Caco-2 (cell line): ENCODE measurements around the gene ZNHIT1. TPM values are rescaled to one million over a fixed set of nuclear protein-coding genes. Genes with fewer than 3 reads are reported as not detected.

Experiments
- BruUV-seq: library from RNA; stranded (reverse); fragments of 400-500 nt; replicated peaks from 2 replicates; lab custom pipeline; 2021; lab: Mats Ljungman, UMichigan
- CTCF ChIA-PET: fragments of 300-600 bp; sonication (Branson Sonifier 250); formaldehyde crosslinking; loops from one replicate; lab custom pipeline; 2022; ENCODE audit warnings: antibody characterized with exemption; lab: Charles Lee
- POLR2A ChIA-PET: fragments of 300-600 bp; sonication (Branson Sonifier 250); formaldehyde crosslinking; loops from one replicate; lab custom pipeline; 2022; ENCODE audit warnings: antibody characterized with exemption; lab: Charles Lee
- DNase-seq, 2 experiments: peaks; one replicate each; pipeline versions ENCODE4 v3.0.0 to v3.0.0-alpha.2; 2020 to 2022
- H3K27me3 ChIP-seq: replicated peaks from 2 replicates; pipeline ENCODE4 v1.6.0; 2011; ENCODE audit warnings: low read length; ENCODE audit not compliant: control insufficient read depth, insufficient read depth
- H3K36me3 ChIP-seq: 2 replicates; pipeline ENCODE4 v1.5.1; 2011; ENCODE audit warnings: low read length; ENCODE audit not compliant: control insufficient read depth, insufficient read depth
- H3K4me1 ChIP-seq: fragments of 250-450 bp; sonication (Bioruptor Pico); 2 replicates; pipeline ENCODE4 v1.5.1; 2020; ENCODE audit warnings: mild to moderate bottlenecking
- H3K4me3 ChIP-seq: 2 replicates; pipeline ENCODE4 v1.5.1; 2011; ENCODE audit warnings: low read depth, mild to moderate bottlenecking, control low read depth, low read length
- H3K9me3 ChIP-seq: fragments of 250-450 bp; sonication (Bioruptor Pico); 2 replicates; pipeline ENCODE4 v1.5.1; 2020; ENCODE audit warnings: mild to moderate bottlenecking, moderate library complexity
- H3K27ac Mint-ChIP-seq: one replicate; pipeline ENCODE4 v1.8.0; 2022; ENCODE audit warnings: mixed read lengths; ENCODE audit not compliant: unreplicated experiment
- H3K27me3 Mint-ChIP-seq: one replicate; pipeline ENCODE4 v1.8.0; 2022; ENCODE audit warnings: mixed read lengths; ENCODE audit not compliant: insufficient read depth, unreplicated experiment
- H3K36me3 Mint-ChIP-seq: one replicate; pipeline ENCODE4 v1.8.0; 2022; ENCODE audit warnings: mild to moderate bottlenecking, mixed read lengths; ENCODE audit not compliant: insufficient read depth, unreplicated experiment
- H3K4me1 Mint-ChIP-seq: one replicate; pipeline ENCODE4 v1.8.0; 2022; ENCODE audit warnings: low read depth, mixed read lengths; ENCODE audit not compliant: unreplicated experiment
- H3K4me3 Mint-ChIP-seq: one replicate; pipeline ENCODE4 v1.8.0; 2022; ENCODE audit warnings: mild to moderate bottlenecking, moderate library complexity, mixed read lengths; ENCODE audit not compliant: unreplicated experiment
- H3K9me3 Mint-ChIP-seq: one replicate; pipeline ENCODE4 v1.8.0; 2022; ENCODE audit warnings: mixed read lengths; ENCODE audit not compliant: unreplicated experiment
- intact Hi-C: fragments of 100-400 bp; cut with micrococcal nuclease; formaldehyde crosslinking; loops from one replicate; pipeline ENCODE4 v1.10.0; 2022; ENCODE audit not compliant: unreplicated experiment
- total RNA-seq: library from RNA; stranded (reverse); gene quantifications from 2 replicates; pipeline ENCODE4 v1.2.3, GENCODE V29; 2022
- TF ChIP-seq, protein P1 (sequence below), 2 experiments: fragments of 200-600 bp in 1 of 2; IDR thresholded peaks; 1 replicate in 1 of 2; 2 replicates in 1 of 2; pipeline versions ENCODE4 v1.5.1 to v1.8.0; 2011 to 2022; ENCODE audit warnings: antibody characterized with exemption in 1 of 2, control low read depth in 1 of 2, inconsistent platforms in 1 of 2, low read depth in 1 of 2, low read length in 1 of 2, mild to moderate bottlenecking in 1 of 2, moderate library complexity in 1 of 2; ENCODE audit not compliant: insufficient read depth in 1 of 2, severe bottlenecking in 1 of 2, unreplicated experiment in 1 of 2

The ZNHIT1 gene
- total RNA-seq, 1 experiment from 2014 or later = 64.0 TPM

DNA sequence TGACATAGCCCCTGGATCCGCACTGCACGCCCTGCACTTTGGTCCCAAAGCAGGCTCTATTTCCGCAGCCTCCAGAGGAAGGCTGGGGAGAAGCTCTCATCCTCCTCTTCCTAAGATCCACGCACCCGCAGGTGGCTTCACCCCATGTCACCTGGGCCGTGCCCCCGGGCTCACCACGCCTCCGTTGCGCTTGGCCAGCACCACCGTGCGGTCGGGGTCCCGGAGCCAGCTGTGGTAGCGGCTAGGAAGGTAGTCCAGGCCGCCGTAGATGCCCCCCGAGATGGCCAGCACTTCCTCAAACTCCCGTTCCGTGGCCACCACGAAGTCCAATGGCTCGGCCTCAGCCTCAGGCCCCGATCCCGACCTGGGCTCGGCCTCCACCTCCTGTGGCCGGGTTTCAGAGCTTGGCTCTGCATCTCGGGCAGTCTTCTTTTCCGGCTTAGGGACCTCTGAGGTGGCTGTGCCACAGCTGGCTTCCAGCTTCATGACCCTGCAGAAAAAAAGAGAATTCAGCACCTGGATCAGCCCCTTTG, 43.6 kb upstream of the ZNHIT1 start:
- H3K4me1 Mint-ChIP-seq = peaks cover 24% of the 10 kb centered on the region
- H3K27me3 Mint-ChIP-seq = peaks cover 41% of the 10 kb centered on the region
- H3K4me3 Mint-ChIP-seq = no peak overlapping the region
- H3K4me1 ChIP-seq = peaks cover 26% of the 10 kb centered on the region
- peaks cover 10% of the 10 kb centered on the region for H3K27me3 ChIP-seq
- intact Hi-C loops = no loop called here
- CTCF ChIA-PET = interaction anchor here (0.6 to 1.8 kb wide), 3 partner anchors 18 to 58 kb away, joined by 3 to 11 read pairs (median 9); no protein-coding TSS in a partner anchor
- no peak for DNase-seq
- H3K36me3 Mint-ChIP-seq = no peaks in the 10 kb centered on the region
- no peak overlapping the region for H3K4me3 ChIP-seq
- BruUV-seq = no TSS peak
- no peaks in the 10 kb centered on the region for H3K9me3 ChIP-seq
- H3K9me3 Mint-ChIP-seq = no peaks in the 10 kb centered on the region
- TF ChIP-seq, protein P1, sequence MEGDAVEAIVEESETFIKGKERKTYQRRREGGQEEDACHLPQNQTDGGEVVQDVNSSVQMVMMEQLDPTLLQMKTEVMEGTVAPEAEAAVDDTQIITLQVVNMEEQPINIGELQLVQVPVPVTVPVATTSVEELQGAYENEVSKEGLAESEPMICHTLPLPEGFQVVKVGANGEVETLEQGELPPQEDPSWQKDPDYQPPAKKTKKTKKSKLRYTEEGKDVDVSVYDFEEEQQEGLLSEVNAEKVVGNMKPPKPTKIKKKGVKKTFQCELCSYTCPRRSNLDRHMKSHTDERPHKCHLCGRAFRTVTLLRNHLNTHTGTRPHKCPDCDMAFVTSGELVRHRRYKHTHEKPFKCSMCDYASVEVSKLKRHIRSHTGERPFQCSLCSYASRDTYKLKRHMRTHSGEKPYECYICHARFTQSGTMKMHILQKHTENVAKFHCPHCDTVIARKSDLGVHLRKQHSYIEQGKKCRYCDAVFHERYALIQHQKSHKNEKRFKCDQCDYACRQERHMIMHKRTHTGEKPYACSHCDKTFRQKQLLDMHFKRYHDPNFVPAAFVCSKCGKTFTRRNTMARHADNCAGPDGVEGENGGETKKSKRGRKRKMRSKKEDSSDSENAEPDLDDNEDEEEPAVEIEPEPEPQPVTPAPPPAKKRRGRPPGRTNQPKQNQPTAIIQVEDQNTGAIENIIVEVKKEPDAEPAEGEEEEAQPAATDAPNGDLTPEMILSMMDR (IDR thresholded peaks at IDR 0.05; ENCODE audit: insufficient read depth in 1 of 2, low read depth in 1 of 2, low read length in 1 of 2, severe bottlenecking in 1 of 2, unreplicated experiment in 1 of 2) = no peak
- no peaks in the 10 kb centered on the region for H3K36me3 ChIP-seq
- no peak overlapping the region for H3K27ac Mint-ChIP-seq
- POLR2A ChIA-PET = no interaction called here

DNA sequence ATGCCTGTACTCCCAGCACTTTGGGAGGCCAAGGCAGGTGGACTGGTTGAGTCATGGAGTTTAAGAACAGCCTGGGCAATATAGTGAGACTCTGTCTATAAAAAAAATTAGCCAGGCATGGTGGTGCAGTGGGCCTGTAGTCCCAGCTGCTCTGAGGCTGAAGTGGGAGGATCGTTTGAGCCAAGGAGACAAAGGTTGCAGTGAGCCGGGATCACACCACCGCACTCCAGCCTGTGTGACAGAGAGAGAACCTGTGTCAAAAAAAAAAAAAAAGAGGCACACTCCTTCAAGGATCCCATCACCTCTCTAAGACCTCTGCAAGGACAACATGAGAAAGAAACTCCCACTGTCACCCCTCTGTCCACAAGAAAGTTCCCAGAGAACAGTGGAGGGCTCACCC, 42.3 kb upstream of the ZNHIT1 start:
- H3K4me1 Mint-ChIP-seq = peaks cover 20% of the 10 kb centered on the region
- no peak overlapping the region for H3K4me3 Mint-ChIP-seq
- no TSS peak for BruUV-seq
- peaks cover 7% of the 10 kb centered on the region for H3K27me3 ChIP-seq
- DNase-seq = no peak
- intact Hi-C loops = no loop called here
- H3K4me3 ChIP-seq = no peak overlapping the region
- peaks cover 16% of the 10 kb centered on the region for H3K4me1 ChIP-seq
- no peak overlapping the region for H3K27ac Mint-ChIP-seq
- no peaks in the 10 kb centered on the region for H3K36me3 Mint-ChIP-seq
- H3K36me3 ChIP-seq = no peaks in the 10 kb centered on the region
- H3K9me3 Mint-ChIP-seq = no peaks in the 10 kb centered on the region
- POLR2A ChIA-PET = no interaction called here
- TF ChIP-seq, protein P1 (IDR thresholded peaks at IDR 0.05; ENCODE audit: insufficient read depth in 1 of 2, low read depth in 1 of 2, low read length in 1 of 2, severe bottlenecking in 1 of 2, unreplicated experiment in 1 of 2) = no peak
- CTCF ChIA-PET = interaction anchor here (0.7 kb wide), 2 partner anchors 15 to 1775 kb away, joined by 3 read pairs; no protein-coding TSS in a partner anchor
- no peaks in the 10 kb centered on the region for H3K9me3 ChIP-seq
- H3K27me3 Mint-ChIP-seq = peaks cover 39% of the 10 kb centered on the region

DNA sequence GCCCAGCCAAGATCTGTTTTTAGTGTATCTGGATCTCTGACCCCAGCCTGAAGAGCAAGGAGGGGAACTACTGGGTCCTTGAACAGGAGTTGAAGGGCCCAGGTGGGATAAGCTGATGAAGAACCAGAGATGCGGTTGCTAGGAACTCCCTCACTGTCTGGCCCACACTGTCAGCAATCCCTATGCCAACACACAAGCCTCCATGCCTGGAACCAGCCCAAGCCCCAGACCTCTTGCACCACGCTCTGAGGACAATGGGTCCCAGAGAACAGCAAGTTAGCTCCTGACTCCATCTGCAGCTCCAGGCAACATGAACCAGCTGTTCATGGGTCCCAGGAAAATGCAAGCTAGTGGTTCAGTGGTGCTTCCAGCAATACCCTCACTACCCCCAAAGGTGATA, 40.3 kb upstream of the ZNHIT1 start:
- CTCF ChIA-PET = interaction anchor here (1.1 to 1.4 kb wide), 2 partner anchors 15 to 34 kb away, joined by 3 to 4 read pairs; no protein-coding TSS in a partner anchor
- H3K27ac Mint-ChIP-seq = no peak overlapping the region
- H3K4me1 Mint-ChIP-seq = peaks cover 17% of the 10 kb centered on the region
- peaks cover 30% of the 10 kb centered on the region for H3K27me3 Mint-ChIP-seq
- peaks cover 6% of the 10 kb centered on the region for H3K36me3 Mint-ChIP-seq
- no peak overlapping the region for H3K4me3 Mint-ChIP-seq
- TF ChIP-seq, protein P1 (IDR thresholded peaks at IDR 0.05; ENCODE audit: insufficient read depth in 1 of 2, low read depth in 1 of 2, low read length in 1 of 2, severe bottlenecking in 1 of 2, unreplicated experiment in 1 of 2) = no peak
- intact Hi-C loops = no loop called here
- BruUV-seq = no TSS peak
- H3K4me3 ChIP-seq = no peak overlapping the region
- H3K27me3 ChIP-seq = peaks cover 2% of the 10 kb centered on the region; the same call in 1 of the 2 replicates
- no peak for DNase-seq
- H3K36me3 ChIP-seq = no peaks in the 10 kb centered on the region
- POLR2A ChIA-PET = no interaction called here
- no peaks in the 10 kb centered on the region for H3K9me3 ChIP-seq
- H3K9me3 Mint-ChIP-seq = no peaks in the 10 kb centered on the region
- H3K4me1 ChIP-seq = peaks cover 14% of the 10 kb centered on the region
